ENCODE results near the gene LRMDA.

The LRMDA gene

GRCh38 chr10:76210211-76210610 lies 778.8 kb downstream of the LRMDA start:
- no peak for DNase-seq (ENCODE audit: low read depth)

- DNase-seq (ENCODE audit: low read depth) = no peak
Observed at GRCh38 chr10:76211691-76212090, 780.3 kb downstream of the LRMDA start.

- no peak for DNase-seq (ENCODE audit: low read depth)
Observed at GRCh38 chr10:76213876-76214275, 782.5 kb downstream of the LRMDA start.

- no peak for DNase-seq (ENCODE audit: low read depth)
Observed at GRCh38 chr10:76218035-76218434, 786.6 kb downstream of the LRMDA start.

GRCh38 chr10:76229341-76229740 lies 797.9 kb downstream of the LRMDA start:
- DNase-seq (ENCODE audit: low read depth) = no peak

- DNase-seq (ENCODE audit: low read depth) = no peak
Observed at GRCh38 chr10:76230921-76231285, 799.5 kb downstream of the LRMDA start.

GRCh38 chr10:76231286-76231934 lies 800.0 kb downstream of the LRMDA start:
- no peak for DNase-seq (ENCODE audit: low read depth)

GRCh38 chr10:76234499-76235226 lies 803.2 kb downstream of the LRMDA start:
- no peak for DNase-seq (ENCODE audit: low read depth)

- DNase-seq (ENCODE audit: low read depth) = no peak
Observed at GRCh38 chr10:76236356-76236755, 804.9 kb downstream of the LRMDA start.

- DNase-seq (ENCODE audit: low read depth) = no peak
Observed at GRCh38 chr10:76242956-76243355, 811.5 kb downstream of the LRMDA start.

- DNase-seq (ENCODE audit: low read depth) = no peak
Observed at GRCh38 chr10:76244061-76244686, 812.8 kb downstream of the LRMDA start.

GRCh38 chr10:76245951-76246495 lies 814.6 kb downstream of the LRMDA start:
- no peak for DNase-seq (ENCODE audit: low read depth)

- DNase-seq (ENCODE audit: low read depth) = no peak
Observed at GRCh38 chr10:76248649-76249200, 817.3 kb downstream of the LRMDA start.

GRCh38 chr10:76251841-76252671 lies 820.6 kb downstream of the LRMDA start:
- DNase-seq (ENCODE audit: low read depth) = no peak

GRCh38 chr10:76252733-76253132 lies 821.3 kb downstream of the LRMDA start:
- DNase-seq (ENCODE audit: low read depth) = no peak

- no peak for DNase-seq (ENCODE audit: low read depth)
Observed at GRCh38 chr10:76255241-76255640, 823.8 kb downstream of the LRMDA start.

GRCh38 chr10:76257816-76258215 lies 826.4 kb downstream of the LRMDA start:
- DNase-seq (ENCODE audit: low read depth) = no peak

- DNase-seq (ENCODE audit: low read depth) = no peak
Observed at GRCh38 chr10:76265441-76266113, 834.2 kb downstream of the LRMDA start.

- no peak for DNase-seq (ENCODE audit: low read depth)
Observed at GRCh38 chr10:76268530-76268929, 837.1 kb downstream of the LRMDA start.

- no peak for DNase-seq (ENCODE audit: low read depth)
Observed at GRCh38 chr10:76268954-76269353, 837.5 kb downstream of the LRMDA start.

- DNase-seq (ENCODE audit: low read depth) = no peak
Observed at GRCh38 chr10:76270464-76270863, 839.0 kb downstream of the LRMDA start.

All from ELR (cell line).